Transverse colon (tissue), 3 donors: ENCODE data around the gene ANO7.

ENCODE experiments used
- CTCF ChIP-seq, 5 experiments: fragments of 200-600 bp in 3 of 5; fragments of 450-650 bp in 2 of 5; sonication (generic) in 3 of 5; IDR thresholded peaks; 1 replicate in 2 of 5; 2 replicates in 3 of 5; pipeline ENCODE4 v1.5.1; 2016 to 2017; ENCODE audit warnings: antibody characterized with exemption in 5 of 5, inconsistent platforms in 3 of 5, mild to moderate bottlenecking in 2 of 5, moderate library complexity in 1 of 5
- EP300 ChIP-seq: sonication (generic); formaldehyde crosslinking; IDR thresholded peaks from one replicate; pipeline ENCODE4 v1.6.1; 2017; ENCODE audit warnings: antibody characterized with exemption, low read depth
- POLR2A ChIP-seq: fragments of 450-650 bp; IDR thresholded peaks from one replicate; pipeline ENCODE4 v1.6.1; 2016; ENCODE audit warnings: antibody characterized with exemption, mild to moderate bottlenecking, moderate library complexity

DNA sequence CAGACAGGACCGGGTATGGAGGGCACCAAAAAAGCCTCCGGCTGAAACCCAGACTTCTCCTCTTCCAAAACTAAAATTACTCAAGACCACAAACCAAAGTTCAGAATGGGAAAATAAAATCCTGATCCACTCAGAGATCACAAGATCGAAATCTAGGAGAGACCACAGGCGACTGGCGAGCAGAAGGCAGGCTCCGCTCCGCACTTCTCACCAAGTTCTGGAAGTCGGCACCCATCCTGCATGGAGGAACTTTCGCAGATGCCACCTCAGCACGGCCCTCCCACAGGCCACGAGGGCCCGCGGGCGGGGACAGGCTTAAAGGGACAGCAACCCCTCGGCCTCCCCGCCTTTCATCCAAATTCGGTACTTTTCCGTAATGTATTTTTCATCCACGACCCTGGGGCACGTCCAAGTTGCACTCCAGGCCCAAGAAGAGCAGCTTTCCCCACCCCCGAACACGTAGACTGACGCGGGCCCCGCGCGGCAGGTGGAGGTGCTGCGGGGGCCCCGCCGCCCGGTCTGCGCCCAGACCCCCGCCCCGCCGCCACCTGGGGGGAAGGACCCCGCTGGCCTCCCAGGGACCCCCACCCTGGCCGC lies 83.3 kb downstream of the ANO7 start:
- TF ChIP-seq CTCF (IDR thresholded peaks at IDR 0.05) (no peak), POLR2A (no peak), EP300 (no peak)
